ENCODE measurements around the gene MAP1LC3B.
"Not testable (repeated sequence)": the region's sequence is repeated elsewhere in the genome, so short reads cannot be mapped to it uniquely, and the experiment has no call there.

MAP1LC3B gene

DNA sequence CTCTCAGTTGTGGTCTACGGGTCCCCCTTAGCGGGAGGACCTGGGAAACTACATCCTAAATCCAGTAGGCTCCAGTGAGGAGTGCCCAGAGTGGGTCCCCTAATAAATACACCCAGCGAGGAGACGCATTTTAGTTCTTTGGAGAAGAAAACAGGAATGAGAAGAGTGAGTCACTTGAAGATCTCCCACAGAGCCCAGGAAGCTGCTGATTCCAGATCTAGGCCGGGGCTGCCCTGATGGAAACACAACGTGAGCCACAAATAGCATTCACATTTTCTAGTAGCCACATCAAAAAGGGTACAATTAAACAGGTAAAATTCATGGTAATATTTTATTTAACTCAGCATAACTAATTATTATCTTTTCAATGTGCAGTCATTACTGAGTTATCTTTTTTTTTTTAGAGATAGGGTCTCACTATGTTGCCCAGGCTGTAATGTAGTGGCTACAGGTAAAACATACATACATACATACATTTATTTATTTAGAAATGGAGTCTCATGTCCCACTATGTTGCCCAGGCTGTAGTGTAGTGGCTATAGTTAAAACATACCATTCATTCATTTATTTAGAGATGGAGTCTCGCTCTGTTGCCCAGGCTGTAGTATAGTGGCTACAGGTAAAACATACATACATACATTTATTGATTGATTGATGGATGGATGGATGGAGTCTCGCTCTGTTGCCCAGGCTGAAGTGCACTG, 30.1 kb upstream of the MAP1LC3B start:
- DNase-seq = no peak

DNA sequence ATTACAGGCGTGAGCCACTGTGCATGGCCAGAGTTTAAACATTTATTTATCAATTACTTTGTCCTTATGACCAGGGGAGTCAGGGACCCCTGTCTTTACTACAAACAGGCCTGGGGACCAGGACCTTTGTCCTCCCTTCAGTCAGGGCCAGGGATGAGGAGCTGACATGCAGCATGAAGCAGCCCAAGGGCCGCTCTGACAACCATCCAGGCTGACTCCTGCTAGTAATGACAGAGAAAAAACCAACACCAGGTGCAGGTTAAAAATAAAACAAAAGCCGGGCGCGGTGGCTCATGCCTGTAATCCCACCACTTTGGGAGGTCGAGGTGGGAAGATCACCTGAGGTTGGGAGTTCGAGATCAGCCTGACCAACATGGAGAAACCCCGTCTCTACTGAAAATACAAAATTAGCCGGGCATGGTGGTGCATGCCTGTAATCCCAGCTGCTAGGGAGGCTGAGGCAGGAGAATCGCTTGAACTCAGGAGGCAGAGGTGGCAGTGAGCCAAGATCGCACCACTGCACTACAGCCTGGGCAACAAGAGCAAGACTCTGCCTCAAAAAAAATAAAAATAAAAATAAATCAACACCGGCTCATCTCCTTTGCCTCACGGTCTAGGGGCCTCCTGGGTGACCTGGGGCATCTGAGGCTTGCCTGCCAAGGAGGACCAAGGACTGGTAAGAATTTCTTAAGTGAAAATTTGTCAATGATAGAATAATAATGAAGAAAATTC, 29.1 kb upstream of the MAP1LC3B start:
- not testable (repeated sequence) for DNase-seq

DNA sequence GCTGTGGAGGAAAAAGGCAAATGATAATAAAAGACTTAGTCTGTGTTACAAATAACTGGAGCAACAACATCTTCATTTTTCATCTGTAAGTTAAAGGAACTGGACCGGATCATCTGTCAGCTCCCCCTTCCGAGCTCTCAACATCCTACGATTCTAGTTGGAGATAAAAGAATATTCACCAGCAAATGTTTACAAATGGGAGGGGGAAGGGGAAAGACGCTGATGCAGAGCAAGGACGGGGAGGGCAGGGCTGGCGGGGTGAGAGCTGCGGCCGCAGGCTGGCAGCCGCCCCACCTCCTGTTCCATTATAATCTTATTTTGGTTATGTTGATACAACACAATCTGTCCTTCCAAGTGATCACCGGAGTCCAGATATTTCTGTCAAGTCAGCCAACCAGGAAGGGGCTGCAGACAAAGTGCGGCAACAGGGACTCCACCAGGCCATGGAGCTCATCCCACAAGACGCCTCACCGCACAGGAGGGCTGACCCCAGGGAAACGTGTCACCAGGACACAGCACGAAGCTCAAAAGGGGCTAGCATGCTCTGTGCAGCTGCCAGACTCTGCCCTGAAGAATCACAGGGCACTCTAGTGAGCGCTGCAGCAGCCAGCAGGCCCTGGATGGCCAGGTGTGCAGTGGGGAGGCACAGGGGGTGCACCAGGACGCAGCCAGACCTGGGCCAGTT, 28.2 kb upstream of the MAP1LC3B start:
- DNase-seq = no peak

DNA sequence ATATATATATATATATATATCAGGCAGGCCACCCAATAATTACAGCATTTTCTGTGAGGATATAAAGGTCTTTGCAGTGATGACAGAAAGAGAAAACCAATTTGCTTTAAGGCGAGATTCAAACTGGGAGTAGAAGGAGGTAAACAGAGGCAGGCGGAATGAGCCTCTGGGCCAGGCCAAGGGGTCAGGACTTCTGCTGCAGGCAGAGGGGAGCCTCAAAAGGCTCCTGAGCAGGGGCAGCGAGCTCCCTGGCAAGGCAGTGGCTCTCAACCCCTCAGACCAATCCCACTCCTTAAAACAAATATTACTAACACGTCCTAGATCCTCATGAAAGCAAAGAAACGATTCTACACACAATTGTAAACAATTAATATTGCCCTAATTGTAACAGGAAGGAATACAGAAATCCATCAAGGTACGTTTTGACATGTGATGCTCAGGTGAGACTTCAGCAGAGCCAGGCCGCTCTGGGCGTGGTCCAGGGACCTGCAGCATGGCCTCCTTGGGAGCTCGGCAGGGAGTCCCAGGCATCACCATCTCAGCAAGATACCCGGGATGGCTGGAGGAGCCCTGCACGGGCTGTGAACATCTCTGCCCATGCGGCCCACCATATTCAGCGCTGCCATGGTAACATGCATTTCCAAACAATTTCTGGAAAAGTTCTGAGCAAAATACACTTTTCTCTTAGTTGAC, 27.0 kb upstream of the MAP1LC3B start:
- DNase-seq = no peak

DNA sequence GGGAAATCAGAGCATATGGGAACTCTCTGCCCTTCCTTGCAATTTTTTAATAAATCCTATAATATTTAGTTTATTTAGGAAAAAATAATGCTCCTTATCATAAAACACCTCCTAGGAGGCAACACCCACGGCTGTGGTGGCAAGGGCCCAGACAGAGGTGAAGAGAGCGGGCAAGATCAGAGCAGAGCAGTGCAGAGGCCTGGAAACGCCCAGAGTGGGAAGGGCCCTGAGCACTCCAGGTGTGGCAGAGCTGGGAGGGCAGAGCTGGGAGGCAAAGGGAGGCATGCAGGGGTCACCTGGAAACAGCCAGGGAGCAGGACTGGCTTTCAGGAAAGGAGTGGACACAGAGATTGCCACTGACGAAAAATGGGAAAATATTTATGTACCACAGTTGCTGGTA, 25.8 kb upstream of the MAP1LC3B start:
- no peak for DNase-seq

DNA sequence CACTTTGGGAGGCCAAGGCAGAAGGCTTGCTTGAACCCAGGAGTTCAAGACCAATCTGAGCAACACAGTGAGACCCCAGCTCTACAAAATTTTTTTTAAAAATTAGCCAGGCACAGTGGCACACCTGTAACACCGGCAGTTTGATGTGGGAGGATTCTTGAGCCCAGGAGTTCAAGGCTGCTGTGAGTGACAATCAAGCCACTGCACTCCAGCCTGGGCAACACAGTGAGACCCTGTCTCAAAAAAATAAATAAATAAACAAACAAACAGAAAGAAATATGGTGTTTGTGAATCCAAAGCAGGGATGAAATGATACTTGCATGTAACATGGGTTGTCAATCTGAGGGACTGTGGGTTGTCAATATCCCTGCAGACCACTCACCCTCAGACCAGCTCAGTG, 25.2 kb upstream of the MAP1LC3B start:
- no peak for DNase-seq

GRCh38 chr16:87367529-87367928, 24.6 kb upstream of the MAP1LC3B start:
- no peak for DNase-seq

DNA sequence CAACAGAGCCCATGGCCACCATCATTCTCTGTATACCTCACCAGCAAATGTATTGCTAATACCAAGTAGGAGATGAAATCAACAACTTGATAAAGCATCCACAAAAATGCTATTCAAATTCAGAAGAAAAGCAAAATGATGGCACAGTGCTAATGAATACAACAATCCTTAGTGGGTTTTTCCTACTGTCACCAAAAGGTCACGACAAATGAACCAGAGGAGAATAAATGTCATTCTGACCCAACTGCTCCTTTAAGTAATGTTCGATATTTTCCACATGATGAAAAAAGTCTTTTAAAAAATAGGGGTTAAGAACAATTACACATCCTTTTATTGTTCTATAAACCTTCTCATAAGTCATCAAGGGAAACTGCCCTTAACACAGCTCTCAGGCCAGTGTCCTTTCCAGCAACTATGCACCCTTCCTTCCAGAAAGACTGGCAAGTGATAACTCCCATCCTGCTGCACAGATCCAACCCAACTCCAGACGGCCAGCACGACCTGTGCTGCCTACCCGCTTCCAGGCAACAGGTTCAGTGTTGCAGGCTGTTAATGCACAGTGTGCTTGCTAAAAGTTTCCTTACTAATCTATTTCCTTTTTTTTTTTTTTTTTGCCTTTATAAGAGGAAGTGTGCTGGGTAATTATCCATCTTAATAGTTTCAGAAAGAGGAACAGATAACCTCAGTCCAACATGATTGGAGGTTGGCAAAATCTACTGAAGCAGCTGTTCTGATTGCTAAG, 23.9 kb upstream of the MAP1LC3B start:
- no peak for DNase-seq

GRCh38 chr16:87369117-87369765, 22.9 kb upstream of the MAP1LC3B start:
- DNase-seq = no peak

DNA sequence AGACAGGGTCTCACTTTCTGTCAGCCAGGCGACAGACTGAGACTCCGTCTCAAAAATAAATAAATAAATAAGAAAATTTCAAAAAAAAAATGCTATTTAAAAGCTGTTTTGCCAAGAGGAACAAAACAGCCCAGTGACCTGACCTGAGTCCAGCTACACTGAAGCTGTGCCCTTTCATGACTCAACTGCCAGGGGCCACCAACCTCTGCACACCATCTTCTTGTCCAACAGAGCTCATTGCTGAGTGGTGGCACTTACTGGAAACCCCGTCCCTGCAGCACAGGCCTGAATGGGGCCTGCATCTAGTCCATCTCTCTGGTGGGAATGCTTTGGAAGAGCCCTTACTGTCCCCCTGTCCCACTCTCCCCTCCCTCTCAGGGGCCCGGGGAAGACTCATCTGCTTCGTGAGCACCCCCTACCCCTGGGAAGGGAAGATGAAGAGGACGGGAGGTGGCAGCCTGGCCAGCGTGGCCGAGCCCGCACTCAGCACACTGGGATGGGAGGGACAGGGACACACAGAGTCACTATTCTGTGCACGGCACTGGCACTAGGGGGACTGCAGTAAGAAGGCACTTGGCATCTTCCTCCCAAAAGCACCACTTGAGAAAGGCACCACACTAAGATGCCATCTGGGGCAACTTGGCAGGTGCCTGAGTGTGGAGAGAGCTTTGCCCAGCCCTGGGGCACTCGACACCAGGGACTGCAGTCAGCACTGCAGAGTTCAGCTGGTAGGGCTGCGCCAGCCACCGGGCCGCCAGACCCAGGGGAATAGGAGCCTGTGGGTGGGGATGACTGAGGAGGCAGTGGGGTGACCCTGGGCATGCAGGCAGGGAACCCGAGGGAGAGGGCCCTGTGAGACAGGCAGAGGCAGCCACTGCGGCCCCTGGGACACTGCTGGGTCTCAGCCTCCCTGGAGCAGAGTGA, 22.1 kb upstream of the MAP1LC3B start:
- DNase-seq = no peak

DNA sequence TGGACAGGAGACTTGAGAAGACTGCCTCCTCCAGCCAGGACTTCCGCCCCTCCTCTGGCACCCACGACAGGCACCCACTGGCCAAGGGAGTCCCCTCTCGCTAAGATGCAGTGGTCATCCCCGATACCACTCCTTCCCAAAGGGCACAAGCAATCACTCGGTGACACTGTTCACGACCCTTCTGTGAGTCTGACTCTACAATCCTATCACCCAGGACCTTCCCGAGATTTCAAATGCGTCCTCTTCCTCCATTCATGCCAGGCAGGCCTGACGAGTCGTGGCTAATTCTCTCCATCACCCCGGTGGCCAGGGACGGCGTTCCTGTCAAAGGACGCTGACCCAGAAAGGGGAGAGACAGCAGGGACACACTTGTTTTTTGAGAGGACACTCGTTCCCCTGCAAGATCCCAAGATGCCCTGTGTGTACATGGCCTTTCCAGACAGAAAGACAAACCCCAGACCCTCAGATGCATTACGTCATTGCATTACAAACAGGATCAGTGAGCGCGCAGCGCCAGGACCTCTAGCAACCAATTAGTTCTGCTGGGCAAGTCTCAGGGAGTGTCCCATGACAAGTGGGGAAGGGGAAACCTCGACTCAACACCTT, 20.8 kb upstream of the MAP1LC3B start:
- DNase-seq = no peak

- DNase-seq = no peak
These were observed 19.8 kb upstream of the MAP1LC3B start for GRCh38 chr16:87372305-87372704.

DNA sequence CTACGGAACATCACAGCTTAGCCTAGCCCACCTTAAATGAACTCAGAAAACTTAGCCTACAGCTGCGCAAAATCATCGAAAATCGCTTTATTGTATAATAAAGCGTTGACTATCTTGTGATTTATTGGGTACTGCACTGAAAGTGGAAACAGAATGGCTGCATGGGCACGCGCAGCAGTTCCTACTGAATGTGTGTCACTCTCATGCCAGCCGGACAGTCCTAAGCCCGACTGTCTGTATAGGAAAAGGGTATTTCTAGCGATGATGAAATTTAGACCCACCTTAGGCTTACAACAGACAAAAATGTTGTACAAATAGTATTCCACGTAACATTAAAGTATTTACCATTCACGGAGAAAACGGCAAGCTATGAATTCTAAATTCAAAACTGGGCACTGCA, 17.8 kb upstream of the MAP1LC3B start:
- no peak for DNase-seq

GRCh38 chr16:87375426-87376135, 16.6 kb upstream of the MAP1LC3B start:
- DNase-seq = no peak

- DNase-seq = no peak
These were observed 15.5 kb upstream of the MAP1LC3B start for GRCh38 chr16:87376660-87377059.

- not testable (repeated sequence) for DNase-seq
These were observed 12.8 kb upstream of the MAP1LC3B start for GRCh38 chr16:87379312-87379752.

GRCh38 chr16:87380403-87380802, 11.7 kb upstream of the MAP1LC3B start:
- DNase-seq = no peak

DNA sequence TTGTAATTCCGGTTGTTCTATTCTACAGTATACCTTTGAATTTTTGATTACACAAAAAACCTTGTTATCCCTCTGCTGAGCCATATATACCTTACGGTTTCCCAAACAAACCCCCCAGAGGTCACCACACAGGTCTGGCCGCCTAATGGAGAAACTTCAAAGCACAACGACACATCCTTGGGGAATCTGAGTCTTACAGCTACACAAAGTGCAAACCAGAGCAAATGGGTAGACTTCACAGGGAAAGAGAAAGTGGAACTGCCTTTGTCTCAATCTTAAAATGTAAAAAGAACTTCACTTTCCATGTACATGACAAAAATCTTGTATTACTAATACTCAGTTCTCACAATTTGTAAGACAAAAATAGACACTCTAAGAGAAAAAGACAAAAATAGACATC, 11.3 kb upstream of the MAP1LC3B start:
- no peak for DNase-seq

- DNase-seq = no peak
These were observed 9.9 kb upstream of the MAP1LC3B start for GRCh38 chr16:87382023-87382785.
